PC-9 (cell line): ENCODE results near the gene MIB2. TPM values are rescaled to one million over a fixed set of nuclear protein-coding genes. Genes with fewer than 3 reads are reported as not detected.

Experiments used
- BruUV-seq: library from RNA; stranded (reverse); fragments of 400-500 nt; replicated peaks from 2 replicates; lab custom pipeline; 2021; lab: Mats Ljungman, UMichigan
- CTCF ChIA-PET: fragments of 300-600 bp; sonication (Branson Sonifier 250); formaldehyde crosslinking; loops from one replicate; lab custom pipeline; 2022; ENCODE audit warnings: antibody characterized with exemption; lab: Charles Lee
- POLR2A ChIA-PET: fragments of 300-600 bp; sonication (Branson Sonifier 250); formaldehyde crosslinking; loops from one replicate; lab custom pipeline; 2022; ENCODE audit warnings: antibody characterized with exemption; ENCODE audit not compliant: unreplicated experiment; lab: Charles Lee
- DNase-seq, 2 experiments: peaks; one replicate each; pipeline versions ENCODE4 v3.0.0 to v3.0.0-alpha.2; 2015 to 2022; ENCODE audit warnings: mixed read lengths in 1 of 2
- H2AFZ ChIP-seq: fragments of 200-600 bp; sonication (generic); 2 replicates; pipeline ENCODE4 v1.8.1; 2017; ENCODE audit warnings: antibody characterized with exemption
- H3F3A ChIP-seq: fragments of 200-600 bp; sonication (generic); 2 replicates; pipeline ENCODE4 v1.8.1; 2017; ENCODE audit warnings: antibody characterized with exemption, mild to moderate bottlenecking, low read depth; ENCODE audit not compliant: insufficient read depth
- H3K27ac ChIP-seq: fragments of 200-600 bp; sonication (generic); 2 replicates; pipeline ENCODE4 v1.6.1; 2016; ENCODE audit warnings: mixed run types
- H3K27me3 ChIP-seq: fragments of 200-600 bp; sonication (generic); 2 replicates; pipeline ENCODE4 v1.6.1; 2016; ENCODE audit warnings: low read depth, mixed run types; ENCODE audit not compliant: insufficient read depth
- H3K36me3 ChIP-seq: fragments of 200-600 bp; sonication (generic); 2 replicates; pipeline ENCODE4 v1.6.1; 2016; ENCODE audit warnings: low read depth, mixed run types
- H3K4me1 ChIP-seq: fragments of 200-600 bp; sonication (generic); replicated peaks from 2 replicates; pipeline ENCODE4 v1.6.1; 2016; ENCODE audit warnings: mixed run types; ENCODE audit not compliant: insufficient read depth
- H3K4me2 ChIP-seq: fragments of 200-600 bp; sonication (generic); 2 replicates; pipeline ENCODE4 v1.6.1; 2017; ENCODE audit warnings: mixed run types
- H3K4me3 ChIP-seq: fragments of 200-600 bp; sonication (generic); 2 replicates; pipeline ENCODE4 v1.6.1; 2016; ENCODE audit warnings: mixed run types
- H3K79me2 ChIP-seq: fragments of 200-600 bp; sonication (generic); 2 replicates; pipeline ENCODE4 v1.6.1; 2017; ENCODE audit warnings: low read depth, mixed run types
- H3K9me2 ChIP-seq: fragments of 200-600 bp; sonication (generic); 2 replicates; pipeline ENCODE4 v1.8.1; 2017; ENCODE audit warnings: mild to moderate bottlenecking; ENCODE audit not compliant: insufficient read depth
- H3K9me3 ChIP-seq: fragments of 200-600 bp; sonication (generic); 2 replicates; pipeline ENCODE4 v1.8.1; 2016; ENCODE audit warnings: low read depth; ENCODE audit not compliant: insufficient read depth
- H4K20me1 ChIP-seq: fragments of 200-600 bp; sonication (generic); 2 replicates; pipeline ENCODE4 v1.8.1; 2017; ENCODE audit not compliant: insufficient read depth
- EZH2 ChIP-seq: fragments of 200-600 bp; sonication (generic); IDR thresholded peaks from 2 replicates; pipeline ENCODE4 v1.8.0; 2017; ENCODE audit warnings: antibody characterized with exemption, low read depth
- intact Hi-C: fragments of 100-400 bp; cut with micrococcal nuclease; formaldehyde crosslinking; loops from one replicate; pipeline ENCODE4 v1.10.0; 2022; ENCODE audit not compliant: unreplicated experiment
- total RNA-seq: library from RNA; stranded (reverse); gene quantifications from 2 replicates; pipeline ENCODE4 v1.2.3, GENCODE V29; 2021
- TF ChIP-seq, protein P1 (sequence below): fragments of 200-600 bp; sonication (generic); conservative IDR thresholded peaks from 2 replicates; pipeline ENCODE4 v1.6.1; 2017; ENCODE audit warnings: mixed run types, antibody characterized with exemption, mild to moderate bottlenecking, moderate library complexity

MIB2 gene
- total RNA-seq, 1 experiment from 2014 or later: 75.0 TPM

DNA sequence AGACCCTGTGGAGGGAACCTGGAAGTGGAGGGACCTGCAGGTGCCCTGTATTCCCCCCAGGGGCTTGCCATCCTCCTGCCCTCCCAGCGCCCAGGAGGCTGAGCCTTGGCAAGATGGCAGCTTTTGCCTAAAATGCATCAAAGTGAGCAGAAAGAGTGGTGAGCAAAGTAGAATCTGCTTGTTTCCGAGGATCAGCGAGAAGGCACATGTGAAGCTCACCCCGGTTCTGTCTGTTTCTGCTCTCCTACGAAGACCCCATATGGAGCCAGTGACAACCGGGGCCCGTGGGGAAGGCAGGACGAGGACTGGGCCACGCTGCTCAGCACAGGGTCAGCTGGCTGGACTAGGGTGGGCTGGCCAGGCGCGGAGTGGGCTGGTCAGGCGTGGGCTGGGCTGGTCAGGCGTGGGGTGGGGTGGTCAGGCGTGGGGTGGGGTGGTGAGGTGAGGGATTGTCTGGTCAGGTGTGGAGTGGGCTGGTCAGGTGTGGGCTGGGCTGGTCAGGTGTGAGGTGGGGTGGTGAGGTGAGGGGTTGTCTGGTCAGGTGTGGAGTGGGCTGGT is 10.2 kb upstream of the MIB2 start:
- POLR2A ChIA-PET: no interaction called here
- H3K9me2 ChIP-seq: no peaks in the 10 kb centered on the region
- DNase-seq: no peak
- H2AFZ ChIP-seq: no peak overlapping the region
- peaks cover 16% of the 10 kb centered on the region; the same call in 1 of the 2 replicates for H3F3A ChIP-seq
- no peaks in the 10 kb centered on the region for H4K20me1 ChIP-seq
- H3K4me3 ChIP-seq: no peak overlapping the region
- no peaks in the 10 kb centered on the region; the same call in 1 of the 2 replicates for H3K27me3 ChIP-seq
- H3K79me2 ChIP-seq: no peaks in the 10 kb centered on the region
- no peak overlapping the region for H3K27ac ChIP-seq
- BruUV-seq: no TSS peak
- no peaks in the 10 kb centered on the region for H3K9me3 ChIP-seq
- no peaks in the 10 kb centered on the region for H3K36me3 ChIP-seq
- H3K4me1 ChIP-seq: no peaks in the 10 kb centered on the region
- H3K4me2 ChIP-seq: no peak overlapping the region
- TF ChIP-seq EZH2: no peak
- TF ChIP-seq, protein P1, sequence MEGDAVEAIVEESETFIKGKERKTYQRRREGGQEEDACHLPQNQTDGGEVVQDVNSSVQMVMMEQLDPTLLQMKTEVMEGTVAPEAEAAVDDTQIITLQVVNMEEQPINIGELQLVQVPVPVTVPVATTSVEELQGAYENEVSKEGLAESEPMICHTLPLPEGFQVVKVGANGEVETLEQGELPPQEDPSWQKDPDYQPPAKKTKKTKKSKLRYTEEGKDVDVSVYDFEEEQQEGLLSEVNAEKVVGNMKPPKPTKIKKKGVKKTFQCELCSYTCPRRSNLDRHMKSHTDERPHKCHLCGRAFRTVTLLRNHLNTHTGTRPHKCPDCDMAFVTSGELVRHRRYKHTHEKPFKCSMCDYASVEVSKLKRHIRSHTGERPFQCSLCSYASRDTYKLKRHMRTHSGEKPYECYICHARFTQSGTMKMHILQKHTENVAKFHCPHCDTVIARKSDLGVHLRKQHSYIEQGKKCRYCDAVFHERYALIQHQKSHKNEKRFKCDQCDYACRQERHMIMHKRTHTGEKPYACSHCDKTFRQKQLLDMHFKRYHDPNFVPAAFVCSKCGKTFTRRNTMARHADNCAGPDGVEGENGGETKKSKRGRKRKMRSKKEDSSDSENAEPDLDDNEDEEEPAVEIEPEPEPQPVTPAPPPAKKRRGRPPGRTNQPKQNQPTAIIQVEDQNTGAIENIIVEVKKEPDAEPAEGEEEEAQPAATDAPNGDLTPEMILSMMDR: no peak
- CTCF ChIA-PET: no interaction called here
- intact Hi-C loops: no loop called here

GRCh38 chr1:1605724-1606123 is 9.6 kb upstream of the MIB2 start:
- H3K27me3 ChIP-seq: no peaks in the 10 kb centered on the region; the same call in 1 of the 2 replicates
- no peaks in the 10 kb centered on the region for H3K9me3 ChIP-seq
- POLR2A ChIA-PET: no interaction called here
- H3K4me2 ChIP-seq: no peak overlapping the region
- intact Hi-C loops: no loop called here
- DNase-seq: no peak
- no peaks in the 10 kb centered on the region for H3K79me2 ChIP-seq
- H3K4me1 ChIP-seq: no peaks in the 10 kb centered on the region
- no TSS peak for BruUV-seq
- no peak overlapping the region for H2AFZ ChIP-seq
- no peaks in the 10 kb centered on the region for H4K20me1 ChIP-seq
- no peak overlapping the region for H3K27ac ChIP-seq
- peaks cover 16% of the 10 kb centered on the region; the same call in 1 of the 2 replicates for H3F3A ChIP-seq
- H3K4me3 ChIP-seq: no peak overlapping the region
- H3K36me3 ChIP-seq: no peaks in the 10 kb centered on the region
- TF ChIP-seq, protein P1: no peak
- TF ChIP-seq EZH2: no peak
- CTCF ChIA-PET: no interaction called here
- H3K9me2 ChIP-seq: no peaks in the 10 kb centered on the region

DNA sequence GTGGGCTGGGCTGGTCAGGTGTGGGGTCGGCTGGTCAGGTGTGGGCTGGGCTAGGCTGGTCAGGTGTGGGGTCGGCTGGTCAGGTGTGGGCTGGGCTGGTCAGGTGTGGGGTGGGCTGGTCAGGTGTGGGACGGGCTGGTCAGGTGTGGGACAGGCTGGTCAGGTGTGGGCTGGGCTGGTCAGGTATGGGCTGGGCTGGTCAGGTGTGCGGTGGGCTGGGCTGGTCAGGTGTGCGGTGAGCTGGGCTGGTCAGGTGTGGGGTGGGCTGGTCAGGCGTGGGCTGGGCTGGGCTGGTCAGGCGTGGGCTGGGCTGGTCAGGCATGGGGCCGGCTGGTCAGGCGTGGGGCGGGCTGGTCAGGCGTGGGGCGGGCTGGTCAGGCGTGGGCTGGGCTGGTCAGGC is 9.1 kb upstream of the MIB2 start:
- Histone ChIP-seq H3K79me2 (no peaks in the 10 kb centered on the region), H4K20me1 (peaks cover 5% of the 10 kb centered on the region; the same call in 1 of the 2 replicates), H3K27me3 (no peaks in the 10 kb centered on the region; the same call in 1 of the 2 replicates), H3K4me2 (no peak overlapping the region), H3K4me1 (no peaks in the 10 kb centered on the region), H3F3A (peaks cover 16% of the 10 kb centered on the region; the same call in 1 of the 2 replicates), H3K4me3 (no peak overlapping the region), H3K9me2 (no peaks in the 10 kb centered on the region), H3K9me3 (no peaks in the 10 kb centered on the region), H3K27ac (no peak overlapping the region), H3K36me3 (no peaks in the 10 kb centered on the region), H2AFZ (no peak overlapping the region)
- TF ChIP-seq, protein P1: no peak
- no peak for TF ChIP-seq EZH2
- DNase-seq: no peak
- no TSS peak for BruUV-seq
- intact Hi-C loops: no loop called here
- ChIA-PET POLR2A (no interaction called here), CTCF (no interaction called here)
